VCaP (cell line): ENCODE measurements around the gene DGKH.

ENCODE experiments used
- H3K27ac ChIP-seq: fragments of 450-650 bp; 2 replicates; pipeline ENCODE4 v1.5.1; 2017
- TF ChIP-seq, protein P1 (sequence below): fragments of 450-650 bp; conservative IDR thresholded peaks from 2 replicates; pipeline ENCODE4 v1.5.1; 2017; ENCODE audit warnings: mild to moderate bottlenecking, moderate library complexity

Gene DGKH

DNA sequence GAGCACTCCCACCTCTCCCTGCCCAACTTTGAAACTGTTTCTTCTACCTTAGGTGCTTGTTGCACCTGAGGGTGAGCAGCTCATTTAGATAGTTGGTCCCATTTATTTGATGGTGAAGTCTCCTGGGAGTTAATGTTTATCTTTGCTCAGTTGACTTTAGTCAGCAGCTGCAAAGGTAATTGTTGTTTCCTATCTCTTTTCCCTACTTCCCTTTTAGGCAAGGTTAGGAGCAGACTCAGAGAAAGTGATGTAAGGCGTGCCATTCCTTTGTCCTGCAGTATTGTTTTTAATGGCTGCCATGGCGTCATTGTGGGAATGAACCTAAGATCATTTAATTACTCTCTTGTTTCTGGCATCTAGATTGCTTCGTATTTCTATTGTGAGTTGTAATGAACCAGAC lies 235.1 kb downstream of the DGKH start:
- H3K27ac ChIP-seq: no peak overlapping the region
- TF ChIP-seq, protein P1, sequence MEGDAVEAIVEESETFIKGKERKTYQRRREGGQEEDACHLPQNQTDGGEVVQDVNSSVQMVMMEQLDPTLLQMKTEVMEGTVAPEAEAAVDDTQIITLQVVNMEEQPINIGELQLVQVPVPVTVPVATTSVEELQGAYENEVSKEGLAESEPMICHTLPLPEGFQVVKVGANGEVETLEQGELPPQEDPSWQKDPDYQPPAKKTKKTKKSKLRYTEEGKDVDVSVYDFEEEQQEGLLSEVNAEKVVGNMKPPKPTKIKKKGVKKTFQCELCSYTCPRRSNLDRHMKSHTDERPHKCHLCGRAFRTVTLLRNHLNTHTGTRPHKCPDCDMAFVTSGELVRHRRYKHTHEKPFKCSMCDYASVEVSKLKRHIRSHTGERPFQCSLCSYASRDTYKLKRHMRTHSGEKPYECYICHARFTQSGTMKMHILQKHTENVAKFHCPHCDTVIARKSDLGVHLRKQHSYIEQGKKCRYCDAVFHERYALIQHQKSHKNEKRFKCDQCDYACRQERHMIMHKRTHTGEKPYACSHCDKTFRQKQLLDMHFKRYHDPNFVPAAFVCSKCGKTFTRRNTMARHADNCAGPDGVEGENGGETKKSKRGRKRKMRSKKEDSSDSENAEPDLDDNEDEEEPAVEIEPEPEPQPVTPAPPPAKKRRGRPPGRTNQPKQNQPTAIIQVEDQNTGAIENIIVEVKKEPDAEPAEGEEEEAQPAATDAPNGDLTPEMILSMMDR: no peak

- no peak overlapping the region for H3K27ac ChIP-seq
- TF ChIP-seq, protein P1: no peak
Measured at GRCh38 chr13:42284068-42284467, 235.6 kb downstream of the DGKH start.
